ENCODE data around the gene CEP89. TPM values are rescaled to one million over a fixed set of nuclear protein-coding genes. Genes with fewer than 3 reads are reported as not detected.
A peak's percentile ranks its signal among the peaks of the same experiment; 100 is the strongest.
"Not testable (repeated sequence)": the region's sequence is repeated elsewhere in the genome, so short reads cannot be mapped to it uniquely, and the experiment has no call there.

CEP89 gene
- total RNA-seq (10 to 100 TPM; 19.2 to 19.7 TPM), polyA plus RNA-seq (13.8 TPM)

DNA sequence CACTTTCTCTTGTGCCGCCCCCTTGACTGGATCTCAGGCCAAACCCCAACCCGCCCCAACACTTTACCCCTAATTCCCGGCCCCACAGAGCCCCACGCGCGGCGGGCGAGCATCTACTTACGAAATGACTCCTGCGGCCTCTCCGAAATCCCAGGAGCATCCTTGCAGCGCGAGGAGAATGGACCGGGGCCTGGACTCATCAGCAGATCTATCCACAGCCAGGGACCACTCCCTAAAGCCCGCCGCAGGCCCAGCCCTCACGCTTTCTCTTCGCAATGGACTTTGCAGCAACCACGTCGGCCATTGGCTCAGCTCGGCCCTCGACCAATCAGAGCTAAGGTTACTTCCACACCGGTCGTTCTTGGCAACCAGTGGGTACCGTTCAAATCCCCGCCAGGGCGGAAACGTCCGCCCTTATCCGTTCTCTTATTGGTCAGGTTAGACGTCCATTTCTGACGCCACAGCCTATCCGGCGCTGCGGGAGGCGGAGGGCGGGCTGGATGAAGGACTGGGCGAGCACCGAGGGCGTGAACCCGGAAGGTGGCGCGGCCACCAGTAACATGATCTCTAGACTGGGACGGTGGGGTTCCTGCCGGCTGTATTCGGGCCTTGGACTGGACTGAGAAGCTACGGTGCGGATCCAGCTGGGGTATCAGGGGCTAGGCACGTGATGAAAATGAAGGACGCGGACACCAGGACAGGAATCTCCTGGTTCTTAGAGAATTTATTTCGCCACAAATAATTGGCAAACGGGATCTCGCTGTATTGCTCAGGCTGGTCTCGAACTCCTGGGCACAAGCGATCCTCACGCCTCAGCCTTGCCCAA lies at the start of gene CEP89, which contains the start of gene FAAP24:
CEP89 (minus strand) TSS at position 244 of the 826 bp plus-strand sequence; CDS start at position 160, 84 bp downstream.
FAAP24 (plus strand) TSS at position 528 of the 826 bp plus-strand sequence. CDS start 955 bp downstream, outside the sequence.
- Histone ChIP-seq H3K4me1 (ENCODE audit: insufficient read depth, low read length) (peaks cover 9% of the 10 kb centered on the region), H3K4me3 (ENCODE audit: low read length) (peak within 1 kb of the TSS; percentile 96), H3K27me3 (ENCODE audit: insufficient read depth, low read length, poor library complexity, severe bottlenecking) (no peaks in the 10 kb centered on the region), H3K27ac (ENCODE audit: low read depth, low read length) (peak within 1 kb of the TSS; percentile 85), H3K9me3 (ENCODE audit: low read length) (no peaks in the 10 kb centered on the region), H3K36me3 (ENCODE audit: insufficient read depth, low read length) (no peaks in the 10 kb centered on the region)
- peak; percentile 94 to 99 (median 98) for DNase-seq
- Mint-ChIP-seq H3K9me3 (no peaks in the 10 kb centered on the region), H3K4me3 (peak within 1 kb of the TSS; percentile 95 to 100 (median 99)), H3K4me1 (peaks cover 19 to 29% (median 24%) of the 10 kb centered on the region in 3 donors), H3K36me3 (peaks cover 0 to 18% (median 11%) of the 10 kb centered on the region in 3 donors), H3K27ac (peak within 1 kb of the TSS; percentile 89 to 99 (median 97)), H3K27me3 (no peaks in the 10 kb centered on the region)
- POLR2A ChIA-PET = interaction anchor here (0.7 kb wide), 1 partner anchor 257 kb away, joined by 4 read pairs; no protein-coding TSS in a partner anchor
- CTCF ChIA-PET = interaction anchor here (0.7 to 1.0 kb wide), 2 partner anchors 296 to 1525 kb away, joined by 3 to 5 read pairs; partner anchors contain the start of genes ANKRD27 and RGS9BP

DNA sequence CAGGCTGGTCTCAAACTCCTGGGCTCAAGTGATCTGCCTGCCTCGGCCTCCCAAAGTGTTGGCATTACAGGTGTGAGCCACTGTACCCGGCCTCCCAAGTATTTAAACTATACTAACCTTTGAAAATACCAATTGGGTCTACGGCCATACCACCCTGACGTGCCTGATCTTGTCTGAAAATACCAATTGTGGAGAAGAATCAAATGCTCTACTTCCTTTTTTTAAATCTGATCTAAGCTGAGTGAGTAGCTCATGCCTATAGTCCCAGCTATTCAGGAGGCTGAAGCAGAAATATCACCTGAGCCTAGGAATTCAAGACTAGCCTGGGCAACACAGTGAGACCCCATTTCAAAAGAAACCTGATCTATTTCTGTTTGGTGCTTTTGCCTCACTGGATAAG lies 39.1 kb upstream of the CEP89 start:
- H3K4me1 Mint-ChIP-seq; H3K4me1 ChIP-seq (ENCODE audit: insufficient read depth, low read length); H3K27ac ChIP-seq (ENCODE audit: low read depth, low read length); H3K9me3 Mint-ChIP-seq; H3K4me3 Mint-ChIP-seq; H3K27ac Mint-ChIP-seq; DNase-seq; H3K9me3 ChIP-seq (ENCODE audit: low read length); H3K27me3 Mint-ChIP-seq; H3K4me3 ChIP-seq (ENCODE audit: low read length); H3K36me3 ChIP-seq (ENCODE audit: insufficient read depth, low read length); CTCF ChIA-PET; POLR2A ChIA-PET; H3K27me3 ChIP-seq (ENCODE audit: insufficient read depth, low read length, poor library complexity, severe bottlenecking); H3K36me3 Mint-ChIP-seq: not testable (repeated sequence)

DNA sequence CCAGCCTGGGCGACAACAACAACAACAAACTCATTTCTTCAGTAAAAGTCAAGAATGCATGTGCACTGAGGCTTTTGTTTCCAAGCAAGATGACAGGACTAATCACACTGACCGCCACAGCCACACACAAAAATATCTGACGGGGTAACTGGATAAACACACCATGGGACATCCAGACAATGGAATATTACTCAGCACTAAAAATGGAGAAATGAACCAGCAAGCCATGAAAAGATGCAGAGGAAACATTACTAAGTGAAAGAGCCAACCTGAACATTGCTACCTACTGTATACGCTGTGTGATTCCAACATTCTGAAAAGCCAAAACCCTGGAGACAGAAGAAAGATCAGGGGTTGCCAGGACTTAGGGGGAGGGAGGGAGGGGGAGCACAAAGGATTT lies 37.0 kb upstream of the CEP89 start:
- peaks cover 0 to 4% of the 10 kb centered on the region in 2 donors for H3K27me3 Mint-ChIP-seq
- no peaks in the 10 kb centered on the region for H3K9me3 ChIP-seq (ENCODE audit: low read length)
- ChIA-PET POLR2A (no interaction called here), CTCF (no interaction called here)
- H3K36me3 ChIP-seq (ENCODE audit: insufficient read depth, low read length) = no peaks in the 10 kb centered on the region
- H3K4me1 ChIP-seq (ENCODE audit: insufficient read depth, low read length) = no peaks in the 10 kb centered on the region
- H3K4me1 Mint-ChIP-seq = no peaks in the 10 kb centered on the region
- no peaks in the 10 kb centered on the region for H3K9me3 Mint-ChIP-seq
- no peak overlapping the region for H3K4me3 Mint-ChIP-seq
- H3K4me3 ChIP-seq (ENCODE audit: low read length) = no peak overlapping the region
- DNase-seq = no peak
- no peaks in the 10 kb centered on the region for H3K36me3 Mint-ChIP-seq
- H3K27ac Mint-ChIP-seq = no peak overlapping the region
- H3K27me3 ChIP-seq (ENCODE audit: insufficient read depth, low read length, poor library complexity, severe bottlenecking) = no peaks in the 10 kb centered on the region
- no peak overlapping the region for H3K27ac ChIP-seq (ENCODE audit: low read depth, low read length)

DNA sequence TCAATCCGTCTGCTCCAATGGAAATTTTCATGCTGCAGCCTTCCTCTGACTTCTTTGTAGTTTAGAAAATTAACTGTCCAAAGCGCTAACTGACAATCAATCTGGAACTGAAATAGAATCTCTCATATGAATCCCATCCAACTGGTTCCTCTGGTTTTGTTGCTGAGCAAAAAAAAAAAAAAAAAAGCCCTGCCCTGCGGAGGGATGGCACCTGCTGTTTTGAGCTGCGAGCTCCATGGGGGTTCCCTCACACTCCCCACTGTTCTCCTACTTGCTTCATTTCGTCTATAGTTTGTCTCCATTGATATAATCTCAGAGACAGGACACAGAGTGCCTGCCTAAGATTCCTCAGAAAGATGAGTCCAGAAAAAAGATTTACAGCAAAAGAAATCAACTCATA lies 33.7 kb upstream of the CEP89 start:
- H3K36me3 Mint-ChIP-seq = no peaks in the 10 kb centered on the region
- Histone ChIP-seq H3K27ac (ENCODE audit: low read depth, low read length) (no peak overlapping the region), H3K4me3 (ENCODE audit: low read length) (no peak overlapping the region), H3K9me3 (ENCODE audit: low read length) (no peaks in the 10 kb centered on the region), H3K27me3 (ENCODE audit: insufficient read depth, low read length, poor library complexity, severe bottlenecking) (no peaks in the 10 kb centered on the region), H3K36me3 (ENCODE audit: insufficient read depth, low read length) (no peaks in the 10 kb centered on the region), H3K4me1 (ENCODE audit: insufficient read depth, low read length) (peaks cover 7% of the 10 kb centered on the region)
- no peak for DNase-seq
- H3K4me3 Mint-ChIP-seq = no peak overlapping the region
- ChIA-PET CTCF (no interaction called here), POLR2A (no interaction called here)
- no peak overlapping the region for H3K27ac Mint-ChIP-seq
- peaks cover 0 to 4% of the 10 kb centered on the region in 2 donors for H3K27me3 Mint-ChIP-seq
- peaks cover 4 to 6% (median 5%) of the 10 kb centered on the region in 3 donors for H3K4me1 Mint-ChIP-seq
- no peaks in the 10 kb centered on the region for H3K9me3 Mint-ChIP-seq

DNA sequence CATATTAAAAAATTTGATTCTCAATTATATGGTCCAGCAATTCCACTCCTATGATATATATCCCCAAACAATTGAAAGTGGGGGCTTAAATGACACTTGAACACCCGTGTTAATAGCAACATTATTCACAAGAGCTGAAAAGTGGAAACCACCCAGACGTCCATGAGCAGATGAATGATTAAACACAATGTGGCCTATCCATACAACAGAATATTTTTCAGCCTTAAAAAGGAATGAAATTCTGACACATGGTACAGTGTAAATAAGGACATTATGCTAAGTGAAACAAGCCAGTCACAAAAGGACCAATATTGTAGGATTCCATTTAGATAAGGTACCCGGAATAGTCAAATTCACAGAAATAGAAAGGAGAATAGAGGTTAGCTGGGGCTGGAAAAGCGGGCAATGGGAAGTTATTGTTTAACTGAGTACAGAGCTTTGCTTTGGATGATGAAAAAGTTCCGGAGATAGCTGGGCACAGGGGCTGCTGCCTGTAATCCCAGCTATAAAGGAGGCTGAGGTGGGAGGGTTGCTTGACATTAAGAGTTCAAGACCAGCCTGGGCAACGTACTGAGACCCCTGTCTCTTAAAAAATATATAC lies 31.8 kb upstream of the CEP89 start:
- H3K27ac ChIP-seq (ENCODE audit: low read depth, low read length); H3K36me3 Mint-ChIP-seq; H3K9me3 ChIP-seq (ENCODE audit: low read length); POLR2A ChIA-PET; CTCF ChIA-PET; H3K9me3 Mint-ChIP-seq; H3K4me3 Mint-ChIP-seq; H3K27me3 Mint-ChIP-seq; H3K27me3 ChIP-seq (ENCODE audit: insufficient read depth, low read length, poor library complexity, severe bottlenecking); H3K4me1 ChIP-seq (ENCODE audit: insufficient read depth, low read length); H3K36me3 ChIP-seq (ENCODE audit: insufficient read depth, low read length); H3K27ac Mint-ChIP-seq; DNase-seq; H3K4me1 Mint-ChIP-seq; H3K4me3 ChIP-seq (ENCODE audit: low read length): not testable (repeated sequence)

DNA sequence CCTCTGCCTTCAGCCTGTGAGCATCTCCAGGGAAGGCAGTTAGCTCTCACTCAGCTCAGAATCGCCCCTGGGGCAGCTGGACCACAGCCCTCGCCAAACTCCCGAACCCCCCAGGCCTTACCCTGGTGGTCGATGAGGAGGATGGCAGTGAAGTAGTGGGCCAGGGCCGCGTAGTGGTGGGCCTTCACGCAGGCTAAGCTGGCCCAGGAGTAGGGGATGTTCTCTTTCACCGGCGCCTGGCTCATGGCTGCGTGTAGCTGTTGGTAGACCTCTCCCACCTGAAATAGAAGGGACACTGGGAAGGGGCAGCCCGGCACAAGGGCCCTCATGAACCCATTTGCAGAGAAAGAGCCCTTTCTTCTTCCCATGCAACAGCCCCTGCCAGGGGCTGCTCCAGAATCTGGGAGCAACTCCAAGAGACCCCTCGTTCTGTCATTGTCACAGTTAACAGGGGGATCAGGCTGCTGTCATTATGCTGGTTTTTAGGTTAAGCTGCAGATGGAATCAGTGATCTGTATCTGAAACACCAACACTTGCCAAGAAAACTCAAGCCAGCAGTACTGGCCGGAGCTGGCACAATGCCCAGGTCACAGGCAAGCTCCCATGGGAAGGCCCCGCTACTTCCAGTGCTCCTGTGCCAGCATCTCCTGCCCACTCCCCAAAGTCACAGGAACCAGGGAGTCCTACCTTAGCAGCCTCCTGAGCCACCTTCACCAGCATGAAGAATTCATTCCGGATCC lies 30.5 kb upstream of the CEP89 start:
- DNase-seq; H3K36me3 ChIP-seq (ENCODE audit: insufficient read depth, low read length); H3K27ac ChIP-seq (ENCODE audit: low read depth, low read length); H3K9me3 Mint-ChIP-seq; H3K9me3 ChIP-seq (ENCODE audit: low read length); H3K4me3 ChIP-seq (ENCODE audit: low read length); H3K4me1 ChIP-seq (ENCODE audit: insufficient read depth, low read length); H3K36me3 Mint-ChIP-seq; H3K27me3 Mint-ChIP-seq; POLR2A ChIA-PET; CTCF ChIA-PET; H3K27ac Mint-ChIP-seq; H3K27me3 ChIP-seq (ENCODE audit: insufficient read depth, low read length, poor library complexity, severe bottlenecking): not testable (repeated sequence)
- Mint-ChIP-seq H3K4me3 (peak overlapping the region in 1 of 7 donors; percentile 18), H3K4me1 (peaks cover 7 to 15% (median 9%) of the 10 kb centered on the region in 3 donors)

DNA sequence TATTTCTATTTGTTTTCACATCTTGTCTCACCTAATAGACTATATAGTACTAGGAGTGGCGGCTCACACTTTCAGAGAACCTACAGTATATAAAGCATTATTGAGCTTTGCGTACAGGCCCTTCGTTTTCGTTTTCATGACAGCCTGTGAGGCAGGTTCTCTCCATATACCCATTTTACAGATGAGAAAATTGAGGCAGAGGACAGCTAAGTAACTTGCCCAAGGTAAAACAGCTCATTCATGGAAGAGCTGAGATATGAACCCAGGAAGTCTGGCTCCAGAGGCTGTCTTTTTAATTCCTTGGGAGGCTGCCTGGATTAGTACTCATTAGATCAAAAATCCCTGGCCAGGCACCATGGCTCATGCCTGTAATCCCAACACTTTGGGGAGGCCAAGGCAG lies 29.2 kb upstream of the CEP89 start:
- POLR2A ChIA-PET = no interaction called here
- H3K9me3 ChIP-seq (ENCODE audit: low read length) = no peaks in the 10 kb centered on the region
- CTCF ChIA-PET = no interaction called here

DNA sequence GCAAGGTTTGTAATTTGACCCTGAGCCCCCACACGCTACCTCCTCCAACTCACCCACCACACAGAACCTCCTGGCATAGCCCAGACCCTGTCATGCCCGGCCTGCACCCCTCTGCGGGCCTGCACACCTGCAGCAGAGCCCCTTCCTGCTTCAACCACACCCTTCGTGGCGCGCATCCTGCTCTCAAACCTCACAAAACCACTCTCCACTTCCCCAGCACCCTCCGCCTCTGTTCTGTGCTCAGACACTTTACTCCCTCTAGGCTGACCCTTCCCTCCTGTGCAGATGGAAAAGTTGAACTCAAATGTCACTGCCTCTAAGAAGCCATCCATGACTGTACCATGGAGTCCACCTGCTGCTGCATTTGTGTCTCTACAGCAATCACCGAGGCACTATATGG lies 28.8 kb upstream of the CEP89 start:
- H3K9me3 Mint-ChIP-seq = no peaks in the 10 kb centered on the region
- DNase-seq = no peak
- Histone ChIP-seq H3K4me1 (ENCODE audit: insufficient read depth, low read length) (peaks cover 9% of the 10 kb centered on the region), H3K27ac (ENCODE audit: low read depth, low read length) (no peak overlapping the region), H3K36me3 (ENCODE audit: insufficient read depth, low read length) (no peaks in the 10 kb centered on the region), H3K4me3 (ENCODE audit: low read length) (no peak overlapping the region), H3K9me3 (ENCODE audit: low read length) (no peaks in the 10 kb centered on the region), H3K27me3 (ENCODE audit: insufficient read depth, low read length, poor library complexity, severe bottlenecking) (no peaks in the 10 kb centered on the region)
- peaks cover 7 to 15% (median 9%) of the 10 kb centered on the region in 3 donors for H3K4me1 Mint-ChIP-seq
- no peaks in the 10 kb centered on the region for H3K36me3 Mint-ChIP-seq
- H3K27ac Mint-ChIP-seq = peak overlapping the region in 3 of 8 donors; percentile 24 to 84 (median 76)
- H3K27me3 Mint-ChIP-seq = peaks cover 0 to 4% of the 10 kb centered on the region in 2 donors
- peak overlapping the region in 5 of 7 donors; percentile 13 to 60 (median 46) for H3K4me3 Mint-ChIP-seq
- ChIA-PET CTCF (no interaction called here), POLR2A (no interaction called here)

More for the DNA sequence above, 29.2 kb upstream of the CEP89 start:
- no peaks in the 10 kb centered on the region for H3K27me3 ChIP-seq (ENCODE audit: insufficient read depth, low read length, poor library complexity, severe bottlenecking)
- DNase-seq = no peak
- H3K36me3 ChIP-seq (ENCODE audit: insufficient read depth, low read length) = no peaks in the 10 kb centered on the region
- Mint-ChIP-seq H3K9me3 (no peaks in the 10 kb centered on the region), H3K36me3 (no peaks in the 10 kb centered on the region), H3K27ac (peak overlapping the region in 1 of 8 donors; percentile 84), H3K4me1 (peaks cover 7 to 15% (median 9%) of the 10 kb centered on the region in 3 donors), H3K27me3 (peaks cover 0 to 6% of the 10 kb centered on the region in 2 donors), H3K4me3 (peak overlapping the region in 2 of 7 donors; percentile 27 to 46)
- no peak overlapping the region for H3K27ac ChIP-seq (ENCODE audit: low read depth, low read length)
- H3K4me3 ChIP-seq (ENCODE audit: low read length) = no peak overlapping the region
- peaks cover 9% of the 10 kb centered on the region for H3K4me1 ChIP-seq (ENCODE audit: insufficient read depth, low read length)
